ENCODE results near the gene FOXP1. TPM values are rescaled to one million over a fixed set of nuclear protein-coding genes. Genes with fewer than 3 reads are reported as not detected.

The FOXP1 gene
- total RNA-seq, 4 donors from 2014 or later: 181 to 225 (median 205) TPM

DNA sequence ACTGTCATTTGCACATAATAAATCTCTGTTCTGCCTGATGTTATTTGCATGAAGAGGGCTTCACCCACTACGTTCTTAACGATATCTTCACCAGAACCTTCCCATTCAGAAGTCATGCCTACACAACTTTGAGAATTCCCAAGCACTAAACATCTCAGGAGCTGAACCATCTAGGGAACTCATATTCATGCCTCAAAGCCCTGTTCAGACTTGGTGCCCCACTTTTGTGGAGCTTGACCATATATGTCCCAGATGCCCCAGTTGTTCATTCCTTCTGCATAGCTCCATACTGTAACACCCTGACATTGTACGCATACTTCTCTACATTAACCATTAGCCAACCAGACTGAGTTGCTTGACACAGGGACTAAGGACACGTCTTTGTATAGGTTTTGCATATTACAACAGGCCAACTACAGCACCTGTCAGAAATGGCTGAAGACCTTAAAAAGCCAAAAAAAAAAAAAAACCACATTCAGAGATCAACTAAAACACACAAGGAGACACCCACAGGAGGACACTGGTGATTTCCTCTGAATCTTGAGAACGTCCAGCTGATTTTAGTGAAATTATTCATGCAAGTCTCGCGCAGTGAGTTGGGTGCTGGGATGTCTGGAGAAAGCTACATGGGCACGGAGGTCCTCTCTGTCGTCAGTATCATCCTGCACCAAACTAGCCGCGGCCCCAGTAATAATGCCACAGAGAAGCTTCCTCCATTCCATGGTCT is 141.4 kb downstream of the FOXP1 start:
- H3K4me3 ChIP-seq: no peak overlapping the region
- WGBS: 77% methylated on average over 11 of the region's 11 CpGs
- TF ChIP-seq EP300 (IDR thresholded peaks at IDR 0.05) (no peak), POLR2A (IDR thresholded peaks at IDR 0.05; ENCODE audit: low read depth) (no peak), POLR2AphosphoS5 (IDR thresholded peaks at IDR 0.05) (no peak)
- TF ChIP-seq, protein P1, sequence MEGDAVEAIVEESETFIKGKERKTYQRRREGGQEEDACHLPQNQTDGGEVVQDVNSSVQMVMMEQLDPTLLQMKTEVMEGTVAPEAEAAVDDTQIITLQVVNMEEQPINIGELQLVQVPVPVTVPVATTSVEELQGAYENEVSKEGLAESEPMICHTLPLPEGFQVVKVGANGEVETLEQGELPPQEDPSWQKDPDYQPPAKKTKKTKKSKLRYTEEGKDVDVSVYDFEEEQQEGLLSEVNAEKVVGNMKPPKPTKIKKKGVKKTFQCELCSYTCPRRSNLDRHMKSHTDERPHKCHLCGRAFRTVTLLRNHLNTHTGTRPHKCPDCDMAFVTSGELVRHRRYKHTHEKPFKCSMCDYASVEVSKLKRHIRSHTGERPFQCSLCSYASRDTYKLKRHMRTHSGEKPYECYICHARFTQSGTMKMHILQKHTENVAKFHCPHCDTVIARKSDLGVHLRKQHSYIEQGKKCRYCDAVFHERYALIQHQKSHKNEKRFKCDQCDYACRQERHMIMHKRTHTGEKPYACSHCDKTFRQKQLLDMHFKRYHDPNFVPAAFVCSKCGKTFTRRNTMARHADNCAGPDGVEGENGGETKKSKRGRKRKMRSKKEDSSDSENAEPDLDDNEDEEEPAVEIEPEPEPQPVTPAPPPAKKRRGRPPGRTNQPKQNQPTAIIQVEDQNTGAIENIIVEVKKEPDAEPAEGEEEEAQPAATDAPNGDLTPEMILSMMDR (IDR thresholded peaks at IDR 0.05): no peak
- no peak for DNase-seq (ENCODE audit: extremely low spot score)
- intact Hi-C loops (cut with DNase I): no loop called here
- peaks cover 40 to 91% (median 83%) of the 10 kb centered on the region in 4 donors for H3K4me1 ChIP-seq
- H3K27me3 ChIP-seq: no peaks in the 10 kb centered on the region
- H3K36me3 ChIP-seq: no peaks in the 10 kb centered on the region
- H3K27ac ChIP-seq (replicated peaks in 1 of 4): no peak overlapping the region
- H3K9me3 ChIP-seq: no peaks in the 10 kb centered on the region

DNA sequence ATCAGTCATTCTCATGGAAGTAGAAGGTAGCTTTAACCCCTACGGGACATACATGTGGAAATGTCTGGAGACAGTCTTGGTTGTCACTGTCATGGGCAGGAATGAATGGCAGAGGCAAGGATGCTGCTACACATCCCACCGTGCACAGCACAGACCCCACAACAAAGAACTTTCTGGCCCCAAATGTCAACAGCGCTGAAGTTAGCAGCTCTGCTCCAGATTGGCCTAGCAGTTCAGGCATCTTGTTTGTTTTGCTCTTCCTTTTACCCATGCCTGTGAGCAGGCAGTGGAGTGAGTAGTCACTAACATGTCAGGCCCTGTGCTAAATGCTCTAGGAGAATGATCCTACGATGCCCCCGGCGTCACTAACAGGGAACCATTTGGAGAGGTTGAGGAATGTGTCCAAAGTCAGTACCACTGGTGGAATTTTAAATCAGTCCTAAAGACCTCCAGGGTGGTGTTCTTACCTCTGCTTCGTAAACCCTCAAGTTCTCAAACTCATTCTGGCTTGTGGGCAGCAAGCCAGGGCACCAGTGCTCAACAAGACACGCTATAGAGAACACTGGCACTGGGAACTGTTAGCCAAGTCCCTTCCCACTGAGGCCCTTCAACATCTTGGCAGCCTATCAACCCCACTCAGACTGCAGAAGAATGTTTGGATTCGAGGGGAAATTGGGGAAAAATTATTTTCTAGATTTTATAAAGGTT is 142.2 kb downstream of the FOXP1 start:
- WGBS: 75% methylated on average over 9 of the region's 9 CpGs

DNA sequence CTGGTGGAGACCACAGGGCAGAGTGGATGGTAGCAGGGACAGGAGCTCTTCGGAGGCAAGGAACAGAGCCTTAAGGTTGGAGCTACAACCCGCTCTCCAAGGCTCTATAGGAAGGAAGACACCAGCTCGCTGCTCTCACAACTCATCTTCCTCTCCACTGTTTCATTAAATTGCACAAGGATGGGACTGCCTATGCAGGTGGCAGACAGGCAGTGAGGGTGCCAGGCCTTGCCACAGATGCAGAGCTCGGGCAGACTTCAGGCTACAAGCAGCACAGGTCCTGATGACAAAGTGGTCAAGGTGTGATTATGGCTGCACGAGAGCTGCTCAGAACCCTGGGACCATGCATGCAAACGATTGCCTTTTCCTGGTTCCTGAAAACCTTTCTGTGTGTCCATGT is 144.6 kb downstream of the FOXP1 start:
- TF ChIP-seq POLR2A (IDR thresholded peaks at IDR 0.05; ENCODE audit: low read depth) (no peak), EP300 (IDR thresholded peaks at IDR 0.05) (no peak), POLR2AphosphoS5 (IDR thresholded peaks at IDR 0.05) (no peak)
- TF ChIP-seq, protein P1 (IDR thresholded peaks at IDR 0.05): no peak
- Histone ChIP-seq H3K27me3 (no peaks in the 10 kb centered on the region), H3K36me3 (no peaks in the 10 kb centered on the region), H3K9me3 (no peaks in the 10 kb centered on the region), H3K4me1 (peaks cover 20 to 86% (median 65%) of the 10 kb centered on the region in 4 donors), H3K4me3 (no peak overlapping the region), H3K27ac (replicated peaks in 1 of 4) (no peak overlapping the region)
- intact Hi-C loops (cut with DNase I): loop anchor here (10.0 kb wide), 1 partner anchor 146 kb away; the partner anchor contains the start of gene FOXP1
- WGBS: 84% methylated on average over 6 of the region's 6 CpGs
- no peak for DNase-seq (ENCODE audit: extremely low spot score)

More for the DNA sequence above, 142.2 kb downstream of the FOXP1 start:
- Histone ChIP-seq H3K9me3 (no peaks in the 10 kb centered on the region), H3K4me1 (peaks cover 33 to 88% (median 77%) of the 10 kb centered on the region in 4 donors), H3K36me3 (no peaks in the 10 kb centered on the region), H3K4me3 (no peak overlapping the region), H3K27me3 (no peaks in the 10 kb centered on the region), H3K27ac (replicated peaks in 1 of 4) (no peak overlapping the region)
- intact Hi-C loops (cut with DNase I): no loop called here
- TF ChIP-seq POLR2AphosphoS5 (IDR thresholded peaks at IDR 0.05): no peak
- no peak for TF ChIP-seq EP300 (IDR thresholded peaks at IDR 0.05)
- TF ChIP-seq POLR2A (IDR thresholded peaks at IDR 0.05; ENCODE audit: low read depth): no peak
- TF ChIP-seq, protein P1 (IDR thresholded peaks at IDR 0.05): no peak
- DNase-seq (ENCODE audit: extremely low spot score): no peak

DNA sequence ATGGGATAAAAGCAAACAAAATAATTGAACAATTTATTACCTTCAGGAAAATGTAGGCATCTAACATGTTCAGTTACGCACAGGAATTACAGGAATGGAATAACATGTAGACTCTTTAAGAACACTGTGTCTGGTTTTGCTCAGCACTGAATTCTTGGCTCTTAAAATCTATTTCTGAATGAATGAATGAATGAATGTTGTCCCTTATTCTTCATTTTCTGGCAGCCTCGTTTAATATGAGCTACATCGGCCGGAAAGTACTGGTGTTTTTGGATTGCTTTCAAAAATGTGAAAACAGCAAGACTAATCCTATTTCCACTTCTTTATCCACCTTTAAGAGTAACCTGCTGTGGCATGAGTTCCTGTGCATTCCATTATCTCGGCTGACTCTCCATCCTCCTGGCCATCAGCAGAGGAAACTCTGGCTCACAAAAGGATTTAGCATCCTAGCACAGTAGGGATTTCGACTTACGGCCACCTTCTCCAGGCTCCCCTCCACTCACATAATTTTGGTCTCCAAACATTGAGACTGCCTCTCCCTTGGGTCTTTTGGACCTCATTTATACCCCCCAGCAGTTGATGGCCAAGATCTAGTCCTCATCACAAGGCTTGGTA is 145.3 kb downstream of the FOXP1 start:
- Histone ChIP-seq H3K27ac (replicated peaks in 1 of 4) (no peak overlapping the region), H3K9me3 (no peaks in the 10 kb centered on the region), H3K36me3 (no peaks in the 10 kb centered on the region), H3K27me3 (no peaks in the 10 kb centered on the region), H3K4me3 (no peak overlapping the region), H3K4me1 (peaks cover 22 to 87% (median 66%) of the 10 kb centered on the region in 4 donors)
- intact Hi-C loops (cut with DNase I): loop anchor here (10.0 kb wide), 1 partner anchor 147 kb away; the partner anchor contains the start of gene FOXP1
- 58% methylated on average over 7 of the region's 7 CpGs for WGBS
- TF ChIP-seq POLR2AphosphoS5 (IDR thresholded peaks at IDR 0.05) (no peak), EP300 (IDR thresholded peaks at IDR 0.05) (no peak), POLR2A (IDR thresholded peaks at IDR 0.05; ENCODE audit: low read depth) (no peak)
- TF ChIP-seq, protein P1 (IDR thresholded peaks at IDR 0.05): no peak
- DNase-seq (ENCODE audit: extremely low spot score): no peak

Data from esophagus muscularis mucosa (tissue), 4 donors.